H1 (cell line): ENCODE results near the gene GHRL. TPM values are rescaled to one million over a fixed set of nuclear protein-coding genes. Genes with fewer than 3 reads are reported as not detected.

ENCODE experiments used
- CTCF ChIA-PET: fragments of 300-600 bp; sonication (Branson Sonifier 250); formaldehyde crosslinking; loops from one replicate; lab custom pipeline; 2021; ENCODE audit not compliant: partially characterized antibody; lab: Charles Lee
- POLR2A ChIA-PET: fragments of 300-600 bp; sonication (Branson Sonifier 250); formaldehyde crosslinking; loops from one replicate; lab custom pipeline; 2021; ENCODE audit warnings: inconsistent platforms; ENCODE audit not compliant: partially characterized antibody; lab: Charles Lee
- DNase-seq, 2 experiments: peaks; one replicate each; pipeline versions ENCODE4 v3.0.0 to v3.0.0-alpha.2; 2010 to 2022; ENCODE audit warnings: low spot score in 2 of 2, low read depth in 1 of 2, mixed read lengths in 1 of 2
- FAIRE-seq: peaks from 2 replicates; lab custom pipeline; 2011; peaks lifted over from hg19 to GRCh38; lab: Jason Lieb, UNC
- H2AFZ ChIP-seq: 2 replicates; pipeline ENCODE4 v1.8.1; 2012; ENCODE audit warnings: low read length, inconsistent platforms
- H2AK5ac ChIP-seq: 2 replicates; pipeline ENCODE4 v1.6.1; 2013; ENCODE audit warnings: low read depth, low read length
- H2BK120ac ChIP-seq: replicated peaks from 2 replicates; pipeline ENCODE3; 2013; ENCODE audit warnings: low read depth, low read length, inconsistent platforms
- H2BK12ac ChIP-seq: 2 replicates; pipeline ENCODE4 v1.6.1; 2013; ENCODE audit warnings: low read depth, low read length
- H2BK15ac ChIP-seq: 2 replicates; pipeline ENCODE4 v1.6.1; 2013; ENCODE audit warnings: low read length
- H2BK20ac ChIP-seq: 2 replicates; pipeline ENCODE4 v1.6.1; 2013; ENCODE audit warnings: low read length
- H2BK5ac ChIP-seq: 2 replicates; pipeline ENCODE4 v1.6.1; 2013; ENCODE audit warnings: low read depth, low read length
- H3K14ac ChIP-seq: 2 replicates; pipeline ENCODE4 v1.6.1; 2013; ENCODE audit warnings: inconsistent platforms; ENCODE audit not compliant: insufficient read length
- H3K18ac ChIP-seq: 2 replicates; pipeline ENCODE4 v1.6.1; 2013; ENCODE audit warnings: low read length; ENCODE audit errors: extremely low read depth
- H3K23ac ChIP-seq: 2 replicates; pipeline ENCODE4 v1.6.1; 2013; ENCODE audit warnings: inconsistent platforms; ENCODE audit not compliant: insufficient read length
- H3K23me2 ChIP-seq: 2 replicates; pipeline ENCODE4 v1.6.1; 2013; ENCODE audit warnings: low read depth, low read length
- H3K27ac ChIP-seq: 2 replicates; pipeline ENCODE4 v1.6.1; 2011; ENCODE audit warnings: low read depth, low read length, inconsistent platforms
- H3K27me3 ChIP-seq, 4 experiments: replicated peaks in 1 of 4; 1 replicate in 1 of 4; 2 replicates in 3 of 4; pipeline versions ENCODE4 v1.6.1 to v1.8.1; 2011 to 2013; ENCODE audit warnings: low read length in 3 of 4, mild to moderate bottlenecking in 3 of 4, inconsistent platforms in 2 of 4, mixed read lengths in 2 of 4, moderate library complexity in 1 of 4; ENCODE audit not compliant: control insufficient read depth in 3 of 4, insufficient read depth in 3 of 4; ENCODE audit errors: extremely low read depth in 1 of 4
- H3K36me3 ChIP-seq, 4 experiments: 2 replicates each; pipeline versions ENCODE4 v1.6.1 to v1.8.1; 2011 to 2013; ENCODE audit warnings: mild to moderate bottlenecking in 4 of 4, low read length in 3 of 4, moderate library complexity in 2 of 4, control low read depth in 1 of 4, inconsistent platforms in 1 of 4; ENCODE audit not compliant: insufficient read depth in 4 of 4, control insufficient read depth in 2 of 4
- H3K4ac ChIP-seq: replicated peaks from 2 replicates; pipeline ENCODE3; 2013; ENCODE audit warnings: low read length, low read depth, mixed read lengths, inconsistent platforms; ENCODE audit not compliant: insufficient read length
- H3K4me1 ChIP-seq, 4 experiments: replicated peaks in 1 of 4; 1 replicate in 1 of 4; 2 replicates in 3 of 4; pipeline versions ENCODE4 v1.6.1 to v1.8.1; 2011 to 2013; ENCODE audit warnings: low read length in 3 of 4, inconsistent platforms in 2 of 4, mixed read lengths in 1 of 4; ENCODE audit not compliant: insufficient read depth in 4 of 4, control insufficient read depth in 3 of 4
- H3K4me2 ChIP-seq, 2 experiments: 2 replicates each; pipeline versions ENCODE4 v1.6.1 to v1.8.1; 2011 to 2013; ENCODE audit warnings: low read depth in 2 of 2, low read length in 2 of 2, control low read depth in 1 of 2, inconsistent platforms in 1 of 2, mild to moderate bottlenecking in 1 of 2; ENCODE audit not compliant: insufficient read depth in 1 of 2
- H3K4me3 ChIP-seq, 4 experiments: fragments of 200-600, 300-600 bp in 1 of 4; sonication (generic), shearing (Covaris generic), sonication (Bioruptor Twin) in 1 of 4; 2 replicates each; pipeline versions ENCODE4 v1.5.1 to v1.8.1; 2011 to 2016; ENCODE audit warnings: low read length in 4 of 4, low read depth in 3 of 4, control low read depth in 2 of 4, inconsistent platforms in 2 of 4, mild to moderate bottlenecking in 2 of 4, mixed read lengths in 1 of 4, moderate library complexity in 1 of 4; ENCODE audit not compliant: insufficient read depth in 2 of 4; ENCODE audit errors: extremely low read depth in 1 of 4
- H3K56ac ChIP-seq: replicated peaks from 2 replicates; pipeline ENCODE3; 2013; ENCODE audit warnings: low read depth, mild to moderate bottlenecking, mixed read lengths, low read length, inconsistent platforms; ENCODE audit not compliant: insufficient read length
- H3K79me1 ChIP-seq: 2 replicates; pipeline ENCODE4 v1.6.1; 2013; ENCODE audit warnings: low read depth, low read length, control low read depth
- H3K79me2 ChIP-seq, 2 experiments: 2 replicates each; pipeline versions ENCODE4 v1.6.1 to v1.8.1; 2012 to 2013; ENCODE audit warnings: low read length in 2 of 2, mild to moderate bottlenecking in 2 of 2, inconsistent platforms in 1 of 2; ENCODE audit not compliant: insufficient read depth in 2 of 2, control insufficient read depth in 1 of 2
- H3K9ac ChIP-seq, 4 experiments: replicated peaks in 1 of 4; 1 replicate in 1 of 4; 2 replicates in 3 of 4; pipeline versions ENCODE4 v1.6.1 to v1.8.1; 2011 to 2013; ENCODE audit warnings: low read depth in 3 of 4, low read length in 3 of 4, control low read depth in 2 of 4, mild to moderate bottlenecking in 2 of 4, moderate library complexity in 2 of 4, inconsistent platforms in 1 of 4; ENCODE audit errors: extremely low read depth in 1 of 4
- H3K9me3 ChIP-seq, 2 experiments: 2 replicates each; pipeline versions ENCODE4 v1.6.1 to v1.8.1; 2012 to 2013; ENCODE audit warnings: mild to moderate bottlenecking in 2 of 2, moderate library complexity in 2 of 2, control low read depth in 1 of 2, inconsistent platforms in 1 of 2, low read depth in 1 of 2, low read length in 1 of 2, mixed read lengths in 1 of 2; ENCODE audit not compliant: insufficient read depth in 2 of 2
- H4K20me1 ChIP-seq, 2 experiments: replicated peaks in 1 of 2; 2 replicates each; pipeline versions ENCODE3 to v1.8.1; 2011 to 2013; ENCODE audit warnings: inconsistent platforms in 2 of 2, low read length in 2 of 2, mild to moderate bottlenecking in 1 of 2; ENCODE audit not compliant: insufficient read depth in 2 of 2, control insufficient read depth in 1 of 2
- H4K5ac ChIP-seq: 2 replicates; pipeline ENCODE4 v1.6.1; 2013; ENCODE audit warnings: low read length, low read depth, mixed read lengths, inconsistent platforms; ENCODE audit not compliant: insufficient read length
- H4K8ac ChIP-seq: 2 replicates; pipeline ENCODE4 v1.8.0; 2013; ENCODE audit warnings: mild to moderate bottlenecking, moderate library complexity, low read length, inconsistent platforms; ENCODE audit not compliant: insufficient read depth; ENCODE audit errors: extremely low read depth
- H4K91ac ChIP-seq: replicated peaks from 2 replicates; pipeline ENCODE3; 2013; ENCODE audit warnings: low read length, mixed read lengths, inconsistent platforms; ENCODE audit not compliant: insufficient read length
- ATF3 ChIP-seq: IDR thresholded peaks from 2 replicates; pipeline ENCODE4 v1.6.1; 2011; ENCODE audit warnings: low read depth, mild to moderate bottlenecking, low read length; ENCODE audit not compliant: insufficient read depth
- CHD1 ChIP-seq: IDR thresholded peaks from 2 replicates; pipeline ENCODE4 v1.6.1; 2012; ENCODE audit warnings: low read depth, low read length, improper control_type of control experiment
- MAFK ChIP-seq: IDR thresholded peaks from 2 replicates; pipeline ENCODE4 v1.6.1; 2012; ENCODE audit warnings: low read depth, mild to moderate bottlenecking, improper control_type of control experiment, low read length
- RBBP5 ChIP-seq: IDR thresholded peaks from 2 replicates; pipeline ENCODE4 v1.7.1; 2012; ENCODE audit warnings: low read depth, mild to moderate bottlenecking, inconsistent platforms, low read length, moderate library complexity, borderline replicate concordance
- RNF2 ChIP-seq: fragments of 200-900, 300-1000 bp; sonication (generic); IDR thresholded peaks from 2 replicates; pipeline ENCODE4 v1.7.1; 2016; ENCODE audit warnings: borderline replicate concordance, low read depth, mild to moderate bottlenecking, antibody characterized with exemption, low read length; ENCODE audit not compliant: poor library complexity, severe bottlenecking; ENCODE audit errors: missing control alignments
- SAP30 ChIP-seq: fragments of 300-600 bp; sonication (generic); IDR thresholded peaks from 2 replicates; pipeline ENCODE4 v1.7.1; 2012; ENCODE audit warnings: low read length, moderate library complexity, mild to moderate bottlenecking, inconsistent platforms; ENCODE audit not compliant: insufficient read depth, insufficient replicate concordance
- SP2 ChIP-seq: IDR thresholded peaks from 2 replicates; pipeline ENCODE4 v1.6.1; 2012; ENCODE audit warnings: mild to moderate bottlenecking, low read length, inconsistent platforms
- SRF ChIP-seq: IDR thresholded peaks from 2 replicates; pipeline ENCODE4 v1.6.1; 2011; ENCODE audit warnings: mild to moderate bottlenecking, low read depth, low read length, moderate library complexity
- TAF7 ChIP-seq: optimal IDR thresholded peaks from 2 replicates; pipeline ENCODE3; 2011; ENCODE audit warnings: low read depth, mild to moderate bottlenecking, inconsistent platforms, low read length, moderate library complexity, borderline replicate concordance
- TCF12 ChIP-seq: IDR thresholded peaks from 2 replicates; pipeline ENCODE4 v1.6.1; 2011; ENCODE audit warnings: low read depth, mild to moderate bottlenecking, low read length
- WGBS, 2 experiments: shearing (Covaris generic) in 1 of 2; methylation state at CpG; one replicate each; pipeline versions ENCODE4 v1.1.6 to v1.1.7; 2013 to 2015; ENCODE audit warnings: low lambda C conversion rate in 2 of 2, mixed read lengths in 2 of 2, inconsistent platforms in 1 of 2, low coverage in 1 of 2, missing lambda C conversion rate in 1 of 2; ENCODE audit not compliant: insufficient replicate concordance in 2 of 2, insufficient coverage in 1 of 2, insufficient read length in 1 of 2; ENCODE audit errors: extremely low coverage in 1 of 2, missing lambda C conversion rate in 1 of 2; 5-methylcytosine and 5-hydroxymethylcytosine counted together
- polyA plus RNA-seq, 7 experiments: library from polyadenylated mRNA; depleted of rRNA in 3 of 7; stranded (reverse) in 5 of 7; unstranded in 2 of 7; fragments of >200 nt in 5 of 7; fragments of 200-250 nt in 2 of 7; gene quantifications; 1 replicate in 5 of 7; 2 replicates in 1 of 7; 4 replicates in 1 of 7; pipeline versions ENCODE4 v1.2.1 to v1.2.3, GENCODE V29; 2011 to 2013; ENCODE audit warnings: missing spikeins in 2 of 7, mixed read lengths in 2 of 7
- total RNA-seq: library from RNA; stranded (reverse); fragmentation: NEBNext Ultra II Directional; extraction: Animal tissue kit (Norgen Biotek cat#: 25700); gene quantifications from 2 replicates; pipeline ENCODE4 v1.2.1, GENCODE V29; 2021

The GHRL gene
- total and polyA plus RNA-seq, 2 of the 8 experiments (the other 6 are each of a cell fraction or from before 2014, with no cell fraction given): 0.32 to 0.35 TPM

- H4K91ac ChIP-seq: no peak overlapping the region
- no peak overlapping the region for H4K5ac ChIP-seq
- no peak overlapping the region for H2AFZ ChIP-seq
- no peak overlapping the region for H2BK20ac ChIP-seq
- ChIA-PET POLR2A (no interaction called here), CTCF (interaction anchor here (0.6 to 5.1 kb wide), 8 partner anchors 13 to 397 kb away, joined by 3 to 46 read pairs (median 4); no protein-coding TSS in a partner anchor)
- no peak overlapping the region for H3K4me2 ChIP-seq
- DNase-seq (no peak), FAIRE-seq (no peak)
- H3K4me3 ChIP-seq: no peak overlapping the region
- H3K79me1 ChIP-seq: no peaks in the 10 kb centered on the region
- H3K9ac ChIP-seq: no peak overlapping the region
- H3K4ac ChIP-seq: no peak overlapping the region
- no peak overlapping the region for H2BK120ac ChIP-seq
- no peak overlapping the region for H2AK5ac ChIP-seq
- H3K23ac ChIP-seq: no peak overlapping the region
- no peak overlapping the region for H4K8ac ChIP-seq
- no peak overlapping the region; the same call in 1 of the 2 replicates for H2BK15ac ChIP-seq
- no peak overlapping the region for H2BK12ac ChIP-seq
- H3K56ac ChIP-seq: no peak overlapping the region
- no peak overlapping the region for H3K27ac ChIP-seq
- H3K18ac ChIP-seq: no peak overlapping the region
- no peaks in the 10 kb centered on the region for H3K23me2 ChIP-seq
- H3K27me3 ChIP-seq: no peaks in the 10 kb centered on the region
- no peak overlapping the region for H3K14ac ChIP-seq
- TF ChIP-seq SP2 (no peak), TAF7 (no peak), TCF12 (no peak), MAFK (no peak), SAP30 (no peak), SRF (no peak), RNF2 (no peak), CHD1 (no peak), RBBP5 (no peak), ATF3 (no peak)
- no peaks in the 10 kb centered on the region for H3K36me3 ChIP-seq
- no peaks in the 10 kb centered on the region for H4K20me1 ChIP-seq
- no peaks in the 10 kb centered on the region for H3K9me3 ChIP-seq
- no peaks in the 10 kb centered on the region for H3K79me2 ChIP-seq
- WGBS, 2 experiments: 78% methylated on average over 7 of the region's 7 CpGs; no CpG with 5 or more reads in 1 of the 2 experiments
- peaks cover 0 to 2% (median under 1%) of the 10 kb centered on the region in 4 experiments; a peak in 1 of 7 replicates for H3K4me1 ChIP-seq
- no peak overlapping the region for H2BK5ac ChIP-seq
Observed at GRCh38 chr3:10341901-10342398, 49.2 kb upstream of the GHRL start.
